MM.1S (cell line): Measurements from ENCODE around the gene JMJD6.
"Not testable (repeated sequence)": the region's sequence is repeated elsewhere in the genome, so short reads cannot be mapped to it uniquely, and the experiment has no call there.

Experiments
- DNase-seq: peaks from one replicate; pipeline ENCODE4 v3.0.0-alpha.2; 2015
- H2AFZ ChIP-seq: fragments of 300-600 bp; sonication (generic); 2 replicates; pipeline ENCODE4 v1.6.0; 2016; ENCODE audit warnings: antibody characterized with exemption, low read length
- H3F3A ChIP-seq: fragments of 300-600 bp; sonication (generic); 2 replicates; pipeline ENCODE4 v1.6.1; 2016; ENCODE audit warnings: mild to moderate bottlenecking, antibody characterized with exemption, low read length, moderate library complexity, mixed read lengths; ENCODE audit not compliant: insufficient read depth
- H3K27ac ChIP-seq: fragments of 300-600 bp; sonication (generic); 2 replicates; pipeline ENCODE4 v1.5.1; 2016; ENCODE audit warnings: mild to moderate bottlenecking, low read length
- H3K27me3 ChIP-seq: fragments of 300-600 bp; sonication (generic); replicated peaks from 2 replicates; pipeline ENCODE4 v1.6.0; 2016; ENCODE audit warnings: low read length; ENCODE audit not compliant: insufficient read depth
- H3K36me3 ChIP-seq: fragments of 300-600 bp; sonication (generic); replicated peaks from 2 replicates; pipeline ENCODE4 v1.6.1; 2016; ENCODE audit warnings: mild to moderate bottlenecking, low read length, mixed read lengths; ENCODE audit not compliant: insufficient read depth
- H3K4me1 ChIP-seq: fragments of 300-600 bp; sonication (generic); 2 replicates; pipeline ENCODE4 v1.6.1; 2016; ENCODE audit warnings: low read length, mixed read lengths
- H3K4me2 ChIP-seq: fragments of 300-600 bp; sonication (generic); 2 replicates; pipeline ENCODE4 v1.6.0; 2016; ENCODE audit warnings: low read depth, low read length
- H3K4me3 ChIP-seq: fragments of 300-600 bp; sonication (generic); 2 replicates; pipeline ENCODE4 v1.5.1; 2016; ENCODE audit warnings: low read length, mixed read lengths
- H3K79me2 ChIP-seq: fragments of 300-600 bp; sonication (generic); 2 replicates; pipeline ENCODE4 v1.6.1; 2016; ENCODE audit warnings: mixed run types, low read length, mixed read lengths
- H3K9ac ChIP-seq: fragments of 300-600 bp; sonication (generic); 2 replicates; pipeline ENCODE4 v1.6.1; 2016; ENCODE audit warnings: low read length, mixed read lengths
- H3K9me2 ChIP-seq: fragments of 300-600 bp; sonication (generic); replicated peaks from 2 replicates; pipeline ENCODE4 v1.6.1; 2016; ENCODE audit warnings: mild to moderate bottlenecking, low read length, mixed read lengths; ENCODE audit not compliant: insufficient read depth
- H3K9me3 ChIP-seq: fragments of 300-600 bp; sonication (generic); replicated peaks from 2 replicates; pipeline ENCODE4 v1.6.1; 2016; ENCODE audit warnings: mild to moderate bottlenecking, low read length, mixed read lengths; ENCODE audit not compliant: insufficient read depth
- H4K20me1 ChIP-seq: fragments of 300-600 bp; sonication (generic); 2 replicates; pipeline ENCODE4 v1.6.1; 2016; ENCODE audit warnings: mild to moderate bottlenecking, low read length, moderate library complexity, mixed read lengths; ENCODE audit not compliant: insufficient read depth
- CTCF ChIP-seq: fragments of 300-600 bp; sonication (generic); IDR thresholded peaks from 2 replicates; pipeline ENCODE4 v1.5.1; 2016; ENCODE audit warnings: antibody characterized with exemption, low read length, mixed read lengths
- EZH2 ChIP-seq: fragments of 300-600 bp; sonication (generic); optimal IDR thresholded peaks from 2 replicates; pipeline ENCODE3; 2017; ENCODE audit warnings: low read depth, mild to moderate bottlenecking, antibody characterized with exemption, low read length, mixed read lengths
- EZH2phosphoT487 ChIP-seq: fragments of 300-600 bp; sonication (generic); IDR thresholded peaks from 2 replicates; pipeline ENCODE4 v1.6.1; 2018; ENCODE audit warnings: antibody characterized with exemption, low read length

Gene JMJD6

GRCh38 chr17:76748657-76749056, 22.3 kb upstream of the JMJD6 start:
- Histone ChIP-seq H3K27me3 (no peaks in the 10 kb centered on the region), H3K4me1 (peaks cover 8% of the 10 kb centered on the region), H3K9me3 (no peaks in the 10 kb centered on the region), H3K4me3 (no peak overlapping the region), H3K79me2 (no peaks in the 10 kb centered on the region), H3K9ac (no peak overlapping the region), H3F3A (no peaks in the 10 kb centered on the region), H3K27ac (no peak overlapping the region), H4K20me1 (no peaks in the 10 kb centered on the region), H3K9me2 (no peaks in the 10 kb centered on the region), H3K36me3 (no peaks in the 10 kb centered on the region), H3K4me2 (no peak overlapping the region), H2AFZ (no peak overlapping the region)
- TF ChIP-seq EZH2phosphoT487: no peak
- no peak for TF ChIP-seq CTCF
- TF ChIP-seq EZH2: no peak
- no peak for DNase-seq

- Histone ChIP-seq H3F3A (no peaks in the 10 kb centered on the region), H3K9me2 (no peaks in the 10 kb centered on the region), H3K9ac (no peak overlapping the region), H3K27ac (no peak overlapping the region), H3K4me2 (no peak overlapping the region), H2AFZ (no peak overlapping the region), H3K9me3 (no peaks in the 10 kb centered on the region), H3K79me2 (no peaks in the 10 kb centered on the region), H4K20me1 (no peaks in the 10 kb centered on the region), H3K4me3 (no peak overlapping the region), H3K36me3 (no peaks in the 10 kb centered on the region), H3K27me3 (no peaks in the 10 kb centered on the region), H3K4me1 (no peaks in the 10 kb centered on the region)
- DNase-seq: no peak
- TF ChIP-seq EZH2 (no peak), CTCF (no peak), EZH2phosphoT487 (no peak)
Measured at GRCh38 chr17:76747716-76748363, 21.4 kb upstream of the JMJD6 start.

- not testable (repeated sequence) for H3F3A ChIP-seq, H3K4me1 ChIP-seq, H3K9me2 ChIP-seq, H2AFZ ChIP-seq, H4K20me1 ChIP-seq, H3K79me2 ChIP-seq, H3K9me3 ChIP-seq, H3K36me3 ChIP-seq, H3K4me2 ChIP-seq, DNase-seq, H3K27ac ChIP-seq, H3K4me3 ChIP-seq, H3K27me3 ChIP-seq, H3K9ac ChIP-seq
Measured at GRCh38 chr17:76745785-76746184, 19.4 kb upstream of the JMJD6 start.

- no peaks in the 10 kb centered on the region for H3K27me3 ChIP-seq
- H4K20me1 ChIP-seq: no peaks in the 10 kb centered on the region
- H2AFZ ChIP-seq: no peak overlapping the region
- H3F3A ChIP-seq: no peaks in the 10 kb centered on the region
- no peak for DNase-seq
- H3K9me2 ChIP-seq: no peaks in the 10 kb centered on the region
- no peak overlapping the region for H3K9ac ChIP-seq
- H3K36me3 ChIP-seq: no peaks in the 10 kb centered on the region
- no peaks in the 10 kb centered on the region; the same call in 1 of the 2 replicates for H3K79me2 ChIP-seq
- H3K4me1 ChIP-seq: no peaks in the 10 kb centered on the region
- no peak overlapping the region for H3K27ac ChIP-seq
- no peak overlapping the region for H3K4me2 ChIP-seq
- no peaks in the 10 kb centered on the region for H3K9me3 ChIP-seq
- TF ChIP-seq CTCF (no peak), EZH2 (no peak), EZH2phosphoT487 (no peak)
- no peak overlapping the region for H3K4me3 ChIP-seq
Measured at GRCh38 chr17:76744747-76745146, 18.3 kb upstream of the JMJD6 start.
